ENCODE results near the gene CLCN7.

The CLCN7 gene

GRCh38 chr16:1494711-1495110 is 19.9 kb upstream of the CLCN7 start:
- DNase-seq, result no peak
- Histone ChIP-seq H3K4me3 (ENCODE audit: insufficient read depth in 1 of 2, low read depth in 1 of 2, low read length in 2 of 2) (peak overlapping the region in 1 of 2 experiments; percentile 91), H4K91ac (ENCODE audit: low read length) (no peak overlapping the region), H4K8ac (ENCODE audit: low read length) (no peak overlapping the region), H3K9ac (ENCODE audit: low read length) (peak overlapping the region; percentile 89), H2BK15ac (ENCODE audit: low read depth, poor library complexity, severe bottlenecking) (no peak overlapping the region), H2BK120ac (ENCODE audit: low read depth, low read length) (no peak overlapping the region), H2BK12ac (ENCODE audit: low read length in 2 of 2) (no peak overlapping the region), H3K18ac (ENCODE audit: low read depth in 1 of 2, low read length in 2 of 2) (no peak overlapping the region), H3K79me1 (replicated peaks; ENCODE audit: low read length, poor library complexity, severe bottlenecking) (peaks cover 34% of the 10 kb centered on the region), H3K4me1 (ENCODE audit: control insufficient read depth, insufficient read depth, low read depth, low read length) (peaks cover 18% of the 10 kb centered on the region), H3K9me3 (ENCODE audit: control insufficient read depth, low read length) (no peaks in the 10 kb centered on the region), H2AFZ (ENCODE audit: low read depth, low read length) (no peak overlapping the region), H3K27ac (ENCODE audit: low read length, poor library complexity, severe bottlenecking) (no peak overlapping the region), H2BK5ac (ENCODE audit: low read depth, low read length, poor library complexity, severe bottlenecking) (no peak overlapping the region), H3K4me2 (ENCODE audit: low read length, poor library complexity, severe bottlenecking) (no peak overlapping the region), H2AK5ac (ENCODE audit: low read length, severe bottlenecking) (no peak overlapping the region), H3K4ac (ENCODE audit: low read depth in 1 of 2, low read length in 2 of 2) (no peak overlapping the region), H3K23ac (ENCODE audit: low read length in 2 of 2) (no peak overlapping the region), H3K14ac (ENCODE audit: low read length in 2 of 2) (no peak overlapping the region), H3K27me3 (ENCODE audit: control insufficient read depth in 1 of 2, insufficient read depth in 1 of 2, low read length in 2 of 2) (no peaks in the 10 kb centered on the region), H3K36me3 (ENCODE audit: control insufficient read depth in 1 of 2, insufficient read depth in 2 of 2, low read depth in 1 of 2, low read length in 2 of 2) (peaks cover 39 to 46% of the 10 kb centered on the region in 2 experiments)
- 92% methylated on average over 13 of the region's 13 CpGs for WGBS

DNA sequence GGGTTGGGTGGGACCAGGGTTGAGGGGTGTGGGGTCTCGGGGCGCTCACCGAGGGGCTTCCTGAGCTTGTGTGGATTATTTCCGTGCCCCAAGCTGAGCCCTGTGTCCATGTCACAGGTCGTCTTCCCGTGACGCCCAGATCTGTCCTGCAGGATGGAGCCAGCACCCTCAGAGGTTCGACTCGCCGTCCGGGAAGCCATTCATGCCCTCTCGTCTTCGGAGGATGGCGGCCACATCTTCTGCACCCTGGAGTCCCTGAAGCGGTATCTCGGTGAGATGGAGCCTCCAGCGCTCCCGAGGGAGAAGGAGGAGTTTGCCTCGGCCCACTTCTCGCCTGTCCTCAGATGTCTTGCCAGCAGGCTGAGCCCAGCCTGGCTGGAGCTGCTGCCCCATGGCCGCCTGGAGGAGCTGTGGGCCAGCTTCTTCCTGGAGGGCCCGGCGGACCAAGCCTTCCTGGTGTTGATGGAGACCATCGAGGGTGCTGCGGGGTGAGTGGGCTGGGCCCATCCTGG is 19.4 kb upstream of the CLCN7 start:
- Histone ChIP-seq H3K4me3 (ENCODE audit: insufficient read depth in 1 of 2, low read depth in 1 of 2, low read length in 2 of 2) (peak overlapping the region; percentile 80 to 91), H2BK5ac (ENCODE audit: low read depth, low read length, poor library complexity, severe bottlenecking) (no peak overlapping the region), H3K27ac (ENCODE audit: low read length, poor library complexity, severe bottlenecking) (no peak overlapping the region), H3K4me2 (ENCODE audit: low read length, poor library complexity, severe bottlenecking) (peak overlapping the region; percentile 97), H3K9me3 (ENCODE audit: control insufficient read depth, low read length) (no peaks in the 10 kb centered on the region), H2AK5ac (ENCODE audit: low read length, severe bottlenecking) (no peak overlapping the region), H3K23ac (ENCODE audit: low read length in 2 of 2) (no peak overlapping the region), H3K4ac (ENCODE audit: low read depth in 1 of 2, low read length in 2 of 2) (no peak overlapping the region), H2AFZ (ENCODE audit: low read depth, low read length) (no peak overlapping the region), H3K79me1 (replicated peaks; ENCODE audit: low read length, poor library complexity, severe bottlenecking) (peaks cover 33% of the 10 kb centered on the region), H3K4me1 (ENCODE audit: control insufficient read depth, insufficient read depth, low read depth, low read length) (peaks cover 18% of the 10 kb centered on the region), H2BK12ac (ENCODE audit: low read length in 2 of 2) (no peak overlapping the region), H4K91ac (ENCODE audit: low read length) (peak overlapping the region; percentile 43), H2BK120ac (ENCODE audit: low read depth, low read length) (no peak overlapping the region), H3K18ac (ENCODE audit: low read depth in 1 of 2, low read length in 2 of 2) (peak overlapping the region in 1 of 2 experiments; percentile 37), H3K9ac (ENCODE audit: low read length) (peak overlapping the region; percentile 89), H2BK15ac (ENCODE audit: low read depth, poor library complexity, severe bottlenecking) (no peak overlapping the region), H3K14ac (ENCODE audit: low read length in 2 of 2) (no peak overlapping the region), H3K27me3 (ENCODE audit: control insufficient read depth in 1 of 2, insufficient read depth in 1 of 2, low read length in 2 of 2) (no peaks in the 10 kb centered on the region), H4K8ac (ENCODE audit: low read length) (peak overlapping the region; percentile 56), H3K36me3 (ENCODE audit: control insufficient read depth in 1 of 2, insufficient read depth in 2 of 2, low read depth in 1 of 2, low read length in 2 of 2) (peaks cover 36 to 41% of the 10 kb centered on the region in 2 experiments)
- peak; percentile 80 for DNase-seq
- 39% methylated on average over 24 of the region's 25 CpGs for WGBS

DNA sequence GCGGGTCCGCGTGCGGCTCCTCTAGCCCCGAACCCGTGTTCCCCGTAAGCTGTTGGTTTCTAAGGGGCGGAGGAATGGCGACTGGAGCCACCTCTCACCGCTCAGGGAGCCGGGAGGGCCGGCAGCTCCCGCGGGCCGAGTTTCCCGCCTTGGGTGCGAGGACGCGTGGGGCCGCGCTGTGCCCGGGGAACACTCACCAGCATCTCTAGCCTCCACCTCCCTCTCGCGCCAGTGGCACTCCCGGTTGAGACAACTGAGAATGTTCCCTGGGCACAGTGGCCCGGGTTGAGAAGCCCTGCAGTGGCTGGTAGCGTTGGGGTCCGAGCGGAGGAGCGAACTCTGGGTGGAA is 18.9 kb upstream of the CLCN7 start:
- H3K23ac ChIP-seq (ENCODE audit: low read length in 2 of 2), result peak overlapping the region in 1 of 2 experiments; percentile 29
- peaks cover 28% of the 10 kb centered on the region for H3K79me1 ChIP-seq (replicated peaks; ENCODE audit: low read length, poor library complexity, severe bottlenecking)
- peak overlapping the region; percentile 37 to 54 for H3K18ac ChIP-seq (ENCODE audit: low read depth in 1 of 2, low read length in 2 of 2)
- peak overlapping the region; percentile 56 for H4K8ac ChIP-seq (ENCODE audit: low read length)
- H3K4me1 ChIP-seq (ENCODE audit: control insufficient read depth, insufficient read depth, low read depth, low read length), result peaks cover 18% of the 10 kb centered on the region
- no peaks in the 10 kb centered on the region for H3K27me3 ChIP-seq (ENCODE audit: control insufficient read depth in 1 of 2, insufficient read depth in 1 of 2, low read length in 2 of 2)
- H2AFZ ChIP-seq (ENCODE audit: low read depth, low read length), result no peak overlapping the region
- H2BK120ac ChIP-seq (ENCODE audit: low read depth, low read length), result no peak overlapping the region
- DNase-seq, result peak; percentile 42
- H3K9ac ChIP-seq (ENCODE audit: low read length), result peak overlapping the region; percentile 89
- H2BK15ac ChIP-seq (ENCODE audit: low read depth, poor library complexity, severe bottlenecking), result no peak overlapping the region
- H2AK5ac ChIP-seq (ENCODE audit: low read length, severe bottlenecking), result no peak overlapping the region
- peak overlapping the region; percentile 43 for H4K91ac ChIP-seq (ENCODE audit: low read length)
- H3K14ac ChIP-seq (ENCODE audit: low read length in 2 of 2), result peak overlapping the region in 1 of 2 experiments; percentile 26
- no peaks in the 10 kb centered on the region for H3K9me3 ChIP-seq (ENCODE audit: control insufficient read depth, low read length)
- H3K4ac ChIP-seq (ENCODE audit: low read depth in 1 of 2, low read length in 2 of 2), result peak overlapping the region in 1 of 2 experiments; percentile 24
- H2BK12ac ChIP-seq (ENCODE audit: low read length in 2 of 2), result no peak overlapping the region
- no peak overlapping the region for H3K27ac ChIP-seq (ENCODE audit: low read length, poor library complexity, severe bottlenecking)
- peak overlapping the region; percentile 97 for H3K4me2 ChIP-seq (ENCODE audit: low read length, poor library complexity, severe bottlenecking)
- peaks cover 33 to 36% of the 10 kb centered on the region in 2 experiments for H3K36me3 ChIP-seq (ENCODE audit: control insufficient read depth in 1 of 2, insufficient read depth in 2 of 2, low read depth in 1 of 2, low read length in 2 of 2)
- 5% methylated on average over 18 of the region's 30 CpGs for WGBS
- peak overlapping the region; percentile 80 to 91 for H3K4me3 ChIP-seq (ENCODE audit: insufficient read depth in 1 of 2, low read depth in 1 of 2, low read length in 2 of 2)
- no peak overlapping the region for H2BK5ac ChIP-seq (ENCODE audit: low read depth, low read length, poor library complexity, severe bottlenecking)

DNA sequence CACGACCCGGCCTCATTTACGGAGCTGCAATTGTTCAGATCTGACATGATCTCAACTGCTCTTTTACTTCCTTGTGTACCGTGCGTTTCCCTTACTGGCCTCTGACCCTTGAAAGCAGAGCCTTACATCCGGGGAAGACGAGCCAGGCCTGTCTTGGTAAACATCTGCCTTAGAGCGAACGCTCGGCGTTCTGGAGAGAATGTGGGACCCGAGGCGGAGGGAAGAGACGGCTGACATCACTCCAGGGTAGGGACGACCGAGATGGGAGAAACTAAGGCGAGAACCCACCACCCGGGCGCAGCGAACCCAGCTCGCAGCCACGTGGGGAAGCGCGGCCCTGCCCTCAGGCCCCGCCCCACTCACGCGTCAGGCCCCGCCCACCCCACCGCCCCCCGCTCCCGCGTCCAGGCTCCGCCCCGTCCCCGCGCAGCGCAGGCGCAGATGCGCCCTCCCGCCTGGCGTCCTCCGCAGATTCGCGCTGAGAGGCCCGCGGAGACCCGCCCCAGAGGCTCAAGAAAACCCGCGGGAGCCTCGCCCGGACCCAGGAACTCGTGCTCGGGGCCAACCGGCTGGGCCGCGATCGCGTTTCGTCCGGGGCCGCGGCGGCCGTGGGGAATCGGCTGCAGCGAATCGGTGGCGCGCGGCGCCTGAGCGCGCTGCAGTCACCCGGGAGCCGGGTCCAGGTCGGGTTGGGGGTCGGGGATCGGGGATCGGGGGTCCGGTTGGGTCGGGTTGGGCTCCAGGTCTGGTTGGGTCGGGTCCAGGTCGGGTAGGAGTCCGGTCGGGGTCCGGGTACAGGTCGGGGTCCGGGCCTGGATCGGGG is 18.3 kb upstream of the CLCN7 start, which contains the start of gene TELO2:
TELO2 (plus strand) TSS at position 438 of the 823 bp plus-strand sequence. CDS start 922 bp downstream, outside the sequence.
- Histone ChIP-seq H3K79me1 (replicated peaks; ENCODE audit: low read length, poor library complexity, severe bottlenecking) (peaks cover 28% of the 10 kb centered on the region), H3K18ac (ENCODE audit: low read depth in 1 of 2, low read length in 2 of 2) (peak within 1 kb of the TSS; percentile 70 to 71), H2BK15ac (ENCODE audit: low read depth, poor library complexity, severe bottlenecking) (peak within 1 kb of the TSS; percentile 44), H3K4ac (ENCODE audit: low read depth in 1 of 2, low read length in 2 of 2) (peak within 1 kb of the TSS; percentile 24 to 40), H2BK120ac (ENCODE audit: low read depth, low read length) (peak within 1 kb of the TSS; percentile 74), H4K8ac (ENCODE audit: low read length) (peak within 1 kb of the TSS; percentile 87), H3K27me3 (ENCODE audit: control insufficient read depth in 1 of 2, insufficient read depth in 1 of 2, low read length in 2 of 2) (no peaks in the 10 kb centered on the region), H3K27ac (ENCODE audit: low read length, poor library complexity, severe bottlenecking) (no peak within 1 kb of the TSS), H4K91ac (ENCODE audit: low read length) (peak within 1 kb of the TSS; percentile 71), H3K9ac (ENCODE audit: low read length) (peak within 1 kb of the TSS; percentile 89), H3K4me1 (ENCODE audit: control insufficient read depth, insufficient read depth, low read depth, low read length) (peaks cover 18% of the 10 kb centered on the region), H2BK5ac (ENCODE audit: low read depth, low read length, poor library complexity, severe bottlenecking) (peak within 1 kb of the TSS; percentile 94), H3K36me3 (ENCODE audit: control insufficient read depth in 1 of 2, insufficient read depth in 2 of 2, low read depth in 1 of 2, low read length in 2 of 2) (peaks cover 30 to 36% of the 10 kb centered on the region in 2 experiments), H2BK12ac (ENCODE audit: low read length in 2 of 2) (peak within 1 kb of the TSS; percentile 7 to 45), H3K4me2 (ENCODE audit: low read length, poor library complexity, severe bottlenecking) (peak within 1 kb of the TSS; percentile 97), H3K9me3 (ENCODE audit: control insufficient read depth, low read length) (no peaks in the 10 kb centered on the region), H3K23ac (ENCODE audit: low read length in 2 of 2) (peak within 1 kb of the TSS in 1 of 2 experiments; percentile 29), H3K4me3 (ENCODE audit: insufficient read depth in 1 of 2, low read depth in 1 of 2, low read length in 2 of 2) (peak within 1 kb of the TSS; percentile 80 to 91), H2AFZ (ENCODE audit: low read depth, low read length) (peak within 1 kb of the TSS; percentile 75), H2AK5ac (ENCODE audit: low read length, severe bottlenecking) (peak within 1 kb of the TSS; percentile 58), H3K14ac (ENCODE audit: low read length in 2 of 2) (peak within 1 kb of the TSS in 1 of 2 experiments; percentile 26)
- DNase-seq, result peak; percentile 77
- WGBS, result 2% methylated on average over 52 of the region's 89 CpGs
